ENCODE data around the gene OAS2.

DNA sequence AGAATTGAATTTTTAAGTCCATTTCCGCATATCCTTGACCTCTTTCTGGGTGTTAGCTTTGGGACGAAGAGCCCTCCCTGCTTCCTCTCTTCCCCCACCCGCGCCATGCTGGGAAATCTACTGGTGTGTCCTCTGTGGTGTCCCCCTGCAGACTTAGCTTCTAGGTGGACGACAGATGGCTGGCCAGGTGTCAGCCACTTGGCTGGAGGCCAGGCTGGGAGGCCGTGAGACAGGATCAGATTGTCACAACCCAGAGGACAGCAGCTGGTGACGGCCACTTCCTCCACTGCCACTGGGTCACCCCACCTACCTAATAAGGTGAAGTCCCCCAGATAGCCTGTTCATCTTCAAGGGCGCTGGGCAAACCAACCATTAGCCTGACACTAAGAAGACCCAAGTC lies 64.9 kb downstream of the OAS2 start:
- TF ChIP-seq EZH2 (IDR thresholded peaks at IDR 0.05; ENCODE audit: low read depth, low read length, severe bottlenecking) (no peak), CEBPB (IDR thresholded peaks at IDR 0.05; ENCODE audit: low read depth, low read length) (no peak)
